Measurements from ENCODE around the gene TRIM44. TPM values are rescaled to one million over a fixed set of nuclear protein-coding genes. Genes with fewer than 3 reads are reported as not detected.

The TRIM44 gene
- total and polyA plus RNA-seq, 2 donors: 7.4 to 18.7 TPM

DNA sequence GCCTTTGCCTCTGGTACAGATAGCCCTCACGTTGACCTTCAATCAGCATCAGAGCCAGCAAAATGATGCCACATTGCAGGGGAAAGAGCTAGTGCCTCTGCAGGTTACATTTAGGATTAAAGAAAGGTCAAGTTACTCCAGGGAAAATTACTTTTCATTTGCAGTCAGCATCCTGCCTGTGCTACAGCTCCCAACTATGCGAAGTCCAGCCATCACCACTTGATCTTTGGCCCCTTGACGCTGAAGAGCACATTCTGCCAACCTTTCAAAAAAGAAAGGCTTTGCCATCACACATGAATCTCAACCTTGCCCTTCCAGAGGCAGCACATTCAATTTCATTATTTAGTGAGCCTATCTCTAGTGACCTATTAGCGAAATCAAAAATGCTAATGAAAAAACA, 33.1 kb upstream of the TRIM44 start:
- Histone ChIP-seq H3K27ac (ENCODE audit: low read depth in 1 of 2, low read length in 1 of 2) (no peak overlapping the region), H3K9me3 (ENCODE audit: control insufficient read depth in 2 of 2, insufficient read depth in 1 of 2, low read length in 1 of 2) (no peaks in the 10 kb centered on the region), H3K36me3 (ENCODE audit: control insufficient read depth in 2 of 2, insufficient read depth in 2 of 2, low read length in 1 of 2) (no peaks in the 10 kb centered on the region), H3K4me3 (ENCODE audit: low read length in 2 of 2) (no peak overlapping the region), H3K4me1 (ENCODE audit: control insufficient read depth in 2 of 2, insufficient read depth in 2 of 2, low read length in 2 of 2) (no peaks in the 10 kb centered on the region), H3K27me3 (ENCODE audit: control insufficient read depth in 2 of 2, insufficient read depth in 1 of 2, low read length in 1 of 2) (no peaks in the 10 kb centered on the region)
- 98% methylated on average over 4 of the region's 4 CpGs for WGBS
- no peak for DNase-seq (ENCODE audit: low read depth in 6 of 9, low spot score in 9 of 9)

DNA sequence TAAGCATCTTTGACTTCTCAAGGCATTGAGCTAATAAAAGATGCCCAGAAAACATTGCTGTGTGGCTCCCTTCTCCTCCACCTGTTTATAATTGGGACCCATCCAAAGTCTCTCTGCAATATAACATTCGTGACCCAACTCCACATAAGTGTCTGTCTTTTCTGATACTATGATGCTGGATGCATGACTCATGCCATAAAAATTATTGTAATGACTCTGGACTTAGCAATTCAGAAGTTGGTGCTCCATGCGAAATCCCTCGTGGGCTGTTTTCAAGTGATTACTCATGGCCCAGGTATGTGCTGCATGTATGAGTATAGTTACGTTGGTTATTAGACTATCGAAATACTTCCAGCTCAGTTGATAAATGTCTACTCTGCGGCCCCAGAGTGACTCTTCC, 32.7 kb upstream of the TRIM44 start:
- no peak for DNase-seq (ENCODE audit: low read depth in 6 of 9, low spot score in 9 of 9)
- no peak overlapping the region for H3K27ac ChIP-seq (ENCODE audit: low read depth in 1 of 2, low read length in 1 of 2)
- no peaks in the 10 kb centered on the region for H3K36me3 ChIP-seq (ENCODE audit: control insufficient read depth in 2 of 2, insufficient read depth in 2 of 2, low read length in 1 of 2)
- no peak overlapping the region for H3K4me3 ChIP-seq (ENCODE audit: low read length in 2 of 2)
- H3K4me1 ChIP-seq (ENCODE audit: control insufficient read depth in 2 of 2, insufficient read depth in 2 of 2, low read length in 2 of 2): no peaks in the 10 kb centered on the region
- no peaks in the 10 kb centered on the region for H3K27me3 ChIP-seq (ENCODE audit: control insufficient read depth in 2 of 2, insufficient read depth in 1 of 2, low read length in 1 of 2)
- 96% methylated on average over 6 of the region's 6 CpGs for WGBS
- H3K9me3 ChIP-seq (ENCODE audit: control insufficient read depth in 2 of 2, insufficient read depth in 1 of 2, low read length in 1 of 2): no peaks in the 10 kb centered on the region

DNA sequence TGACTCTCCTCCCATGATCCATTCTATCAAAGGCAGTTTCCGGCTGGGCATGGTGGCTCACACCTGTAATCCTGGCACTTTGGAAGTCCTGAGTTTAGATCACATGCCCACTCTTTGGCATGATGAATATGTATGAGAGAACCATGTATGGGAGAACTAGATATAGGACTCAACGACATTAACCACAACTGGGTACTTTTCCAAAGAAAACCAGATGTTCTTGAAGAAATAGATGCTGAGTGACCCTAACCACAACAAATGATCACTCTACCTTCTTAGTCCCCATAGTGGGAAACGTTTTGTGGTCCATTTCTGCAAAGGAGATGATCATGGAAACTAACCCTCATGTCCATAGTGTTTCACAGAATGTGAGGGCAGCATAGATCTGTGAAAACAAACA, 30.7 kb upstream of the TRIM44 start:
- WGBS: 73% methylated on average over 3 of the region's 3 CpGs
- Histone ChIP-seq H3K4me3 (ENCODE audit: low read length in 2 of 2) (no peak overlapping the region), H3K36me3 (ENCODE audit: control insufficient read depth in 2 of 2, insufficient read depth in 2 of 2, low read length in 1 of 2) (no peaks in the 10 kb centered on the region), H3K27ac (ENCODE audit: low read depth in 1 of 2, low read length in 1 of 2) (no peak overlapping the region), H3K4me1 (ENCODE audit: control insufficient read depth in 2 of 2, insufficient read depth in 2 of 2, low read length in 2 of 2) (no peaks in the 10 kb centered on the region), H3K27me3 (ENCODE audit: control insufficient read depth in 2 of 2, insufficient read depth in 1 of 2, low read length in 1 of 2) (no peaks in the 10 kb centered on the region), H3K9me3 (ENCODE audit: control insufficient read depth in 2 of 2, insufficient read depth in 1 of 2, low read length in 1 of 2) (no peaks in the 10 kb centered on the region)
- DNase-seq (ENCODE audit: low read depth in 6 of 9, low spot score in 9 of 9): no peak

DNA sequence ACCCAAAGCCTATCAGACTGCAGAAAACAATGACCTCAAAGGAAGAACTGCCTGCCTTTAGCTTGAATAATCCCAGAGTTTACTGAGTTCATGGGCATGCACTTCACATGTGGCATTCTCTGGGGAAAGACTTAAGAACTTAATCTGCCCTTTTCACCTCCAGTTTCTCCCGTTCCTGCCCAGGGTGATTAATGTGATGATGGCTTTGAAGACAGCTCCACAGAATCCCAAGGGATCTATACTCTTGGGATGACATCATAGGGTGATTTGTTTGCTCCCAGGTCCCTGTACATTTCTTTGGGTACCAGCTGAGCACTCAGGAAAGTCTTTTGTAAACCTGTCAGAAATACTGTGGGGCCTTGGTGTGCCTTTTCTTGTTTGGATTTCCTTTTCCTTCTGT, 30.3 kb upstream of the TRIM44 start:
- Histone ChIP-seq H3K27ac (ENCODE audit: low read depth in 1 of 2, low read length in 1 of 2) (no peak overlapping the region), H3K27me3 (ENCODE audit: control insufficient read depth in 2 of 2, insufficient read depth in 1 of 2, low read length in 1 of 2) (peaks cover 0 to under 1% of the 10 kb centered on the region in 2 donors)
- 94% methylated on average over 1 of the region's 1 CpG for WGBS

DNA sequence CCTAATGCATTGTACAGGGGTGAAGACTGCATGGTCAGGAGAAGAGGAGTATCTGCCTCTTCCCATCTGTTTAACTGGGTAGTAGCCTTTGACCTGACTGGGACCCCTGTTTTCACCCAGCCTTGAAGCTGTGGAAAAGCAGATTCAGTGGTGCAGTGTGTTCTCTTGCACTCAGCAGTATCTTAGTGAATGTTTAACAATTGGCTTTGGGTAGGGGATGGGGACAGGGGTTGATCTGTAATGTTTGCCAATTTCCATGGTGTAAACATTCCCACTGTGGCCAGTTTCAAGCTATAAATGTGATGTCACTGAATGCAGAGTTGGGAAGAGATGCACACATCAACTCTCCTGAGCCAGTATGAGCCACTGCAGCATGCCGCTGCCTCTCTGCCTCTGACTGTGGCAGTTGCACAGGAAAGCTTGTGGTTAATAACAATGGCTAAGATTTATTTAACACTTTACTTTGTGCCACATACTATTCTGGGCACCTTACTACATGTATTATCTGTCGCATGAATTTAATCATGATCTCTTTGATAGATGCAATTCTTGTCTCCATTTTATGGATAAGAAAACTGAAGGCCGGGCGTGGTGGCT, 28.6 kb upstream of the TRIM44 start:
- 55% methylated on average over 4 of the region's 4 CpGs for WGBS
- peaks cover 0 to 2% of the 10 kb centered on the region in 2 donors for H3K27me3 ChIP-seq (ENCODE audit: control insufficient read depth in 2 of 2, insufficient read depth in 1 of 2, low read length in 1 of 2)
- no peaks in the 10 kb centered on the region for H3K4me1 ChIP-seq (ENCODE audit: control insufficient read depth in 2 of 2, insufficient read depth in 2 of 2, low read length in 2 of 2)
- DNase-seq (ENCODE audit: low read depth in 6 of 9, low spot score in 9 of 9): no peak
- H3K4me3 ChIP-seq (ENCODE audit: low read length in 2 of 2): no peak overlapping the region
- H3K27ac ChIP-seq (ENCODE audit: low read depth in 1 of 2, low read length in 1 of 2): no peak overlapping the region
- H3K9me3 ChIP-seq (ENCODE audit: control insufficient read depth in 2 of 2, insufficient read depth in 1 of 2, low read length in 1 of 2): no peaks in the 10 kb centered on the region
- H3K36me3 ChIP-seq (ENCODE audit: control insufficient read depth in 2 of 2, insufficient read depth in 2 of 2, low read length in 1 of 2): no peaks in the 10 kb centered on the region

More for the DNA sequence above, 30.3 kb upstream of the TRIM44 start:
- Histone ChIP-seq H3K36me3 (ENCODE audit: control insufficient read depth in 2 of 2, insufficient read depth in 2 of 2, low read length in 1 of 2) (no peaks in the 10 kb centered on the region), H3K9me3 (ENCODE audit: control insufficient read depth in 2 of 2, insufficient read depth in 1 of 2, low read length in 1 of 2) (no peaks in the 10 kb centered on the region), H3K4me3 (ENCODE audit: low read length in 2 of 2) (no peak overlapping the region), H3K4me1 (ENCODE audit: control insufficient read depth in 2 of 2, insufficient read depth in 2 of 2, low read length in 2 of 2) (no peaks in the 10 kb centered on the region)
- no peak for DNase-seq (ENCODE audit: low read depth in 6 of 9, low spot score in 9 of 9)

DNA sequence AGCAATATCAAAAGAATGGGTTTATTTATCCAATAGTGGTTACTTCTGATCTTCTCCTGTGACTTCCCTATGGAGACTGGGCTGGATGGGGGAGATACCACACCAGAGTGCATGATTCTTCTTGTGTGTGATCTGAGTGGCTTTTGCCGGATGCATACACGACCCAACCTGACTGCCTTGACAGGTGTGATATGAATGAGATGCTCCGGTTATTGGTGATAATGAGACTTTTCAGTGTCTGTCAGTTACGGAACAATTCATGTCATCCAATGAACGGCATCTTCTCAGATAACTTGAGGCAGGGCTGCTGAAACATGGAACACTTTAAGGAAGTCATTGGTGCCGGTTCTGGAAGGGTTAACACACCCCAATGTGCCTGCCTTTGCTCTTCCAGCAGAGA, 26.6 kb upstream of the TRIM44 start:
- no peak overlapping the region for H3K4me3 ChIP-seq (ENCODE audit: low read length in 2 of 2)
- H3K27me3 ChIP-seq (ENCODE audit: control insufficient read depth in 2 of 2, insufficient read depth in 1 of 2, low read length in 1 of 2): peaks cover 0 to 2% of the 10 kb centered on the region in 2 donors
- H3K4me1 ChIP-seq (ENCODE audit: control insufficient read depth in 2 of 2, insufficient read depth in 2 of 2, low read length in 2 of 2): no peaks in the 10 kb centered on the region
- H3K9me3 ChIP-seq (ENCODE audit: control insufficient read depth in 2 of 2, insufficient read depth in 1 of 2, low read length in 1 of 2): no peaks in the 10 kb centered on the region
- H3K36me3 ChIP-seq (ENCODE audit: control insufficient read depth in 2 of 2, insufficient read depth in 2 of 2, low read length in 1 of 2): no peaks in the 10 kb centered on the region
- DNase-seq (ENCODE audit: low read depth in 6 of 9, low spot score in 9 of 9): no peak
- H3K27ac ChIP-seq (ENCODE audit: low read depth in 1 of 2, low read length in 1 of 2): no peak overlapping the region
- 90% methylated on average over 6 of the region's 6 CpGs for WGBS

DNA sequence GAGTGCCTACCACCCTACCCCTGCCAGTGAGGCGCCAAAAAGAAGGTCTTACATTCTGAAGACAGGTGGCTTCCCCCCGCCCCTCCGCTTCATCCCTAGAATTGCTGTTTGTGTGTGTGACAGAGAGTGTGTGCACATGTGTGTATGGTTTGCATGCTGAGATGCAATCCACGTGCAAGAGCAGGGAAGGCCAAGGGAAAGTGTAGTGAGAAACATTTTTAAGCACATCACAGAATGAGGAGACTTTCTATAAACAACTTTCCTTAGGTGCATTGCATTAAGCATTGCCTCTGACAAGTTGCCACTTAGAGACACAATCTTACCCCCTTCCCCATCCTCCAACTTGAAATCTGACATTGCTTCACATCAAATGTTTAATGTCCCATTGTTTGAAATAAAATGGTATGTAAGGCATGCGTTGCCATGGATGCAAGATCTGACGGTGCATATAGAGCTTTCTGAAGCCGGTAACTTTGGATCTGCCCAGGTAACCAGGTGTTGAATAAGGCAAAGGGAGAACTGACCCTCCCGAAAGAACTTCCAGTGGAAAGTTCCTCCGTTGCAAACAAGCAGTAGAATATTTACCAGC, 22.9 kb upstream of the TRIM44 start:
- H3K27me3 ChIP-seq (ENCODE audit: control insufficient read depth in 2 of 2, insufficient read depth in 1 of 2, low read length in 1 of 2): peaks cover 0 to 2% of the 10 kb centered on the region in 2 donors
- no peak overlapping the region for H3K4me3 ChIP-seq (ENCODE audit: low read length in 2 of 2)
- no peaks in the 10 kb centered on the region for H3K36me3 ChIP-seq (ENCODE audit: control insufficient read depth in 2 of 2, insufficient read depth in 2 of 2, low read length in 1 of 2)
- DNase-seq (ENCODE audit: low read depth in 6 of 9, low spot score in 9 of 9): no peak
- H3K27ac ChIP-seq (ENCODE audit: low read depth in 1 of 2, low read length in 1 of 2): no peak overlapping the region
- 94% methylated on average over 9 of the region's 9 CpGs for WGBS
- H3K9me3 ChIP-seq (ENCODE audit: control insufficient read depth in 2 of 2, insufficient read depth in 1 of 2, low read length in 1 of 2): no peaks in the 10 kb centered on the region
- H3K4me1 ChIP-seq (ENCODE audit: control insufficient read depth in 2 of 2, insufficient read depth in 2 of 2, low read length in 2 of 2): no peaks in the 10 kb centered on the region

DNA sequence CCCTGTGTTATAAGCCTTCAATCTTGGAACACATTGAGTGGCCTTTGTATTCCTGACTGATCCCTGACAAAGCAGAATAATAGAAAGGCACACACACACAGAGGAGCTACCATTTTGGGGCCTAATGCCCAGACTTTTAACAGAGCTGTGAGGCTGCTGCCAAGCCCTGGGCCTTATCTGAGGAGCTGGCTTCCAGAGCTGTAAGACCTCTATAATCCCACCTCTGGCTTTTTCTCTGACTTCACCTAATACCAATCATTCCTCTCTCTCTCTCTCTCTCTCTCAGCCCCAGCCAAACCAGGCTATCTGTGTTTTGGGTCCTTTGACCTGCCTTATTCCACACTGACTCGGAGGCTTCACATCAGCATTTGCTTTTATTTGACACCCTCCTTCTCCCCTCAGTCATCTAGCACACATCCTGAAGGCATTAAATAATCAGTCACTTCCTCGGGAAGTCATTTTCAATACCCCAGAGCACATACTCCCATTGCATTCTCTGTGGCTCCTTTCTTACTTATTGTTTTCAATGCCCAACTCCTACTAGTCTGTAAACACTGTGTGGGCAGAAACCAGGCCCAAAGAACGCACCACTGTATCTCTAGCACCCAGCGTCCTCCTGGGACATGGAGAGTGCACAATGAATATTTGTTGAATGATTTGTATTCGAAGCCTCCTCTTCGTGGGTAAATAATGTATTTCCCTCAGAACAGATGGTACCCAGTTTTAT, 21.2 kb upstream of the TRIM44 start:
- Histone ChIP-seq H3K27me3 (ENCODE audit: control insufficient read depth in 2 of 2, insufficient read depth in 1 of 2, low read length in 1 of 2) (peaks cover 0 to 2% of the 10 kb centered on the region in 2 donors), H3K27ac (ENCODE audit: low read depth in 1 of 2, low read length in 1 of 2) (no peak overlapping the region), H3K4me1 (ENCODE audit: control insufficient read depth in 2 of 2, insufficient read depth in 2 of 2, low read length in 2 of 2) (no peaks in the 10 kb centered on the region), H3K36me3 (ENCODE audit: control insufficient read depth in 2 of 2, insufficient read depth in 2 of 2, low read length in 1 of 2) (no peaks in the 10 kb centered on the region), H3K9me3 (ENCODE audit: control insufficient read depth in 2 of 2, insufficient read depth in 1 of 2, low read length in 1 of 2) (no peaks in the 10 kb centered on the region), H3K4me3 (ENCODE audit: low read length in 2 of 2) (no peak overlapping the region)
- no peak for DNase-seq (ENCODE audit: low read depth in 6 of 9, low spot score in 9 of 9)
- WGBS: 86% methylated on average over 6 of the region's 6 CpGs

DNA sequence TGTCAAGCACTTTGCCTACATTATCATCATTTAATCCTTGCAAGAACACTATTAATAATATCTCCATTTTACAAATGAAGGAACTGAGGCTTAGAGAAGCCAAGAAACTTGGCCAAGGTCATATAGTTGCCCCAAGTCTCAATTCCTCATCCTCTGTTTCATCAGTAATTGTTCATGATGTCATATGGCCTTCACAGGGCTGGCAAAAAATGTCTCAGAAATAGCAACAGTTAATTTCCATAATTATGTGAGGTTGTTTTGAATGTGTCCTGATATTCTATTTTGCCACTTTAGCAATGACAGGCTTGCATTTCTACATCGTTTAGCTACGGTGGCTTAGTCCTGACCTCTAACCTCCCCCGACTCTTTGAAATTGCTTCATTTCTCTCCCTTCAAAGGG, 20.6 kb upstream of the TRIM44 start:
- Histone ChIP-seq H3K9me3 (ENCODE audit: control insufficient read depth in 2 of 2, insufficient read depth in 1 of 2, low read length in 1 of 2) (no peaks in the 10 kb centered on the region), H3K27me3 (ENCODE audit: control insufficient read depth in 2 of 2, insufficient read depth in 1 of 2, low read length in 1 of 2) (peaks cover 0 to 2% of the 10 kb centered on the region in 2 donors), H3K4me3 (ENCODE audit: low read length in 2 of 2) (no peak overlapping the region), H3K36me3 (ENCODE audit: control insufficient read depth in 2 of 2, insufficient read depth in 2 of 2, low read length in 1 of 2) (no peaks in the 10 kb centered on the region), H3K4me1 (ENCODE audit: control insufficient read depth in 2 of 2, insufficient read depth in 2 of 2, low read length in 2 of 2) (no peaks in the 10 kb centered on the region), H3K27ac (ENCODE audit: low read depth in 1 of 2, low read length in 1 of 2) (no peak overlapping the region)
- 80% methylated on average over 3 of the region's 3 CpGs for WGBS
- DNase-seq (ENCODE audit: low read depth in 6 of 9, low spot score in 9 of 9): no peak
